BE2C (cell line): ENCODE results near the gene CMTM7.
"Not testable (repeated sequence)": the region's sequence is repeated elsewhere in the genome, so short reads cannot be mapped to it uniquely, and the experiment has no call there.

Experiments used
- DNase-seq: peaks from one replicate; pipeline ENCODE4 v3.0.0-alpha.2; 2020
- H3K27me3 ChIP-seq: fragments of 250-450 bp; sonication (Bioruptor Pico); 2 replicates; pipeline ENCODE4 v1.5.1; 2020; ENCODE audit warnings: mild to moderate bottlenecking
- H3K36me3 ChIP-seq: fragments of 250-450 bp; sonication (Bioruptor Pico); 2 replicates; pipeline ENCODE4 v1.5.1; 2020; ENCODE audit warnings: mild to moderate bottlenecking
- H3K4me1 ChIP-seq: fragments of 250-450 bp; sonication (Bioruptor Pico); 2 replicates; pipeline ENCODE4 v1.5.1; 2020
- H3K4me3 ChIP-seq: 2 replicates; pipeline ENCODE4 v1.5.1; 2011; ENCODE audit warnings: low read depth, low read length
- H3K9me3 ChIP-seq: fragments of 250-450 bp; sonication (Bioruptor Pico); 2 replicates; pipeline ENCODE4 v1.5.1; 2020
- CTCF ChIP-seq: IDR thresholded peaks from 2 replicates; pipeline ENCODE4 v1.5.1; 2012; ENCODE audit warnings: mild to moderate bottlenecking, low read depth, low read length

The CMTM7 gene

GRCh38 chr3:32376115-32376514 lies 15.5 kb upstream of the CMTM7 start:
- Histone ChIP-seq H3K9me3 (no peaks in the 10 kb centered on the region), H3K4me1 (no peaks in the 10 kb centered on the region), H3K4me3 (no peak overlapping the region), H3K27me3 (no peaks in the 10 kb centered on the region), H3K36me3 (no peaks in the 10 kb centered on the region)
- DNase-seq, result no peak
- TF ChIP-seq CTCF, result no peak

GRCh38 chr3:32379831-32380500 lies 11.7 kb upstream of the CMTM7 start:
- no peaks in the 10 kb centered on the region for H3K36me3 ChIP-seq
- H3K9me3 ChIP-seq, result no peaks in the 10 kb centered on the region
- no peak overlapping the region for H3K4me3 ChIP-seq
- no peaks in the 10 kb centered on the region for H3K4me1 ChIP-seq
- H3K27me3 ChIP-seq, result no peaks in the 10 kb centered on the region
- DNase-seq, result no peak
- no peak for TF ChIP-seq CTCF

- no peak for DNase-seq
- no peak overlapping the region for H3K4me3 ChIP-seq
- no peak for TF ChIP-seq CTCF
- no peaks in the 10 kb centered on the region; the same call in 1 of the 2 replicates for H3K4me1 ChIP-seq
- H3K27me3 ChIP-seq, result no peaks in the 10 kb centered on the region
- H3K9me3 ChIP-seq, result no peaks in the 10 kb centered on the region
- no peaks in the 10 kb centered on the region for H3K36me3 ChIP-seq
These were observed 9.7 kb upstream of the CMTM7 start for GRCh38 chr3:32381922-32382321.

- no peaks in the 10 kb centered on the region; the same call in 1 of the 2 replicates for H3K4me1 ChIP-seq
- TF ChIP-seq CTCF, result no peak
- H3K27me3 ChIP-seq, result no peaks in the 10 kb centered on the region
- DNase-seq, result no peak
- H3K36me3 ChIP-seq, result no peaks in the 10 kb centered on the region
- H3K9me3 ChIP-seq, result no peaks in the 10 kb centered on the region
- no peak overlapping the region for H3K4me3 ChIP-seq
These were observed 8.4 kb upstream of the CMTM7 start for GRCh38 chr3:32383136-32383711.

GRCh38 chr3:32384938-32385337 lies 6.7 kb upstream of the CMTM7 start:
- TF ChIP-seq CTCF, result no peak
- Histone ChIP-seq H3K4me1 (no peaks in the 10 kb centered on the region; the same call in 1 of the 2 replicates), H3K36me3 (no peaks in the 10 kb centered on the region), H3K9me3 (no peaks in the 10 kb centered on the region), H3K27me3 (no peaks in the 10 kb centered on the region), H3K4me3 (peak overlapping the region; percentile 9; the same call in 1 of the 2 replicates)
- peak; percentile 69 for DNase-seq

- no peak for TF ChIP-seq CTCF
- H3K4me3 ChIP-seq, result no peak overlapping the region
These were observed 4.1 kb upstream of the CMTM7 start for GRCh38 chr3:32387512-32387911.

GRCh38 chr3:32389577-32389976 lies 2.1 kb upstream of the CMTM7 start:
- not testable (repeated sequence) for H3K27me3 ChIP-seq, H3K9me3 ChIP-seq, DNase-seq, H3K4me1 ChIP-seq, H3K36me3 ChIP-seq, H3K4me3 ChIP-seq

More at GRCh38 chr3:32387512-32387911, 4.1 kb upstream of the CMTM7 start:
- no peak for DNase-seq
- H3K36me3 ChIP-seq, result no peaks in the 10 kb centered on the region
- H3K4me1 ChIP-seq, result no peaks in the 10 kb centered on the region; the same call in 1 of the 2 replicates
- no peaks in the 10 kb centered on the region for H3K9me3 ChIP-seq
- no peaks in the 10 kb centered on the region for H3K27me3 ChIP-seq
